ENCODE data around the gene LRRTM3. TPM values are rescaled to one million over a fixed set of nuclear protein-coding genes. Genes with fewer than 3 reads are reported as not detected.

Gene LRRTM3
- total RNA-seq, 2 experiments from 2014 or later = not detected

- no peak overlapping the region for H3K4me3 ChIP-seq (ENCODE audit: low read length)
- no peaks in the 10 kb centered on the region for H3K4me1 ChIP-seq (ENCODE audit: insufficient read depth, low read length)
- no peak for DNase-seq
- Mint-ChIP-seq H3K4me1 (ENCODE audit: low read depth) (no peaks in the 10 kb centered on the region), H3K27ac (no peak overlapping the region), H3K4me3 (no peak overlapping the region), H3K9me3 (peaks cover 3% of the 10 kb centered on the region), H3K27me3 (peaks cover 5% of the 10 kb centered on the region), H3K36me3 (ENCODE audit: low read depth) (no peaks in the 10 kb centered on the region)
- H3K9me3 ChIP-seq (ENCODE audit: control insufficient read depth in 1 of 2, insufficient read depth in 1 of 2, low read length in 2 of 2) = no peaks in the 10 kb centered on the region
- ChIA-PET POLR2A (no interaction called here), CTCF (no interaction called here)
- TF ChIP-seq, protein P1, sequence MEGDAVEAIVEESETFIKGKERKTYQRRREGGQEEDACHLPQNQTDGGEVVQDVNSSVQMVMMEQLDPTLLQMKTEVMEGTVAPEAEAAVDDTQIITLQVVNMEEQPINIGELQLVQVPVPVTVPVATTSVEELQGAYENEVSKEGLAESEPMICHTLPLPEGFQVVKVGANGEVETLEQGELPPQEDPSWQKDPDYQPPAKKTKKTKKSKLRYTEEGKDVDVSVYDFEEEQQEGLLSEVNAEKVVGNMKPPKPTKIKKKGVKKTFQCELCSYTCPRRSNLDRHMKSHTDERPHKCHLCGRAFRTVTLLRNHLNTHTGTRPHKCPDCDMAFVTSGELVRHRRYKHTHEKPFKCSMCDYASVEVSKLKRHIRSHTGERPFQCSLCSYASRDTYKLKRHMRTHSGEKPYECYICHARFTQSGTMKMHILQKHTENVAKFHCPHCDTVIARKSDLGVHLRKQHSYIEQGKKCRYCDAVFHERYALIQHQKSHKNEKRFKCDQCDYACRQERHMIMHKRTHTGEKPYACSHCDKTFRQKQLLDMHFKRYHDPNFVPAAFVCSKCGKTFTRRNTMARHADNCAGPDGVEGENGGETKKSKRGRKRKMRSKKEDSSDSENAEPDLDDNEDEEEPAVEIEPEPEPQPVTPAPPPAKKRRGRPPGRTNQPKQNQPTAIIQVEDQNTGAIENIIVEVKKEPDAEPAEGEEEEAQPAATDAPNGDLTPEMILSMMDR (IDR thresholded peaks at IDR 0.05) = no peak
- no peak for ATAC-seq (ENCODE audit: poor library complexity)
- no peaks in the 10 kb centered on the region for H3K36me3 ChIP-seq (ENCODE audit: insufficient read depth, low read length)
- H3K27ac ChIP-seq (ENCODE audit: low read depth in 1 of 2, low read length in 2 of 2) = no peak overlapping the region
- H3K27me3 ChIP-seq (ENCODE audit: control insufficient read depth in 1 of 2, insufficient read depth in 2 of 2, low read length in 2 of 2) = no peaks in the 10 kb centered on the region
- intact Hi-C loops (cut with DNase I, micrococcal nuclease) = no loop called here
These were observed 80.1 kb downstream of the LRRTM3 start for GRCh38 chr10:67005981-67006380.

DNA sequence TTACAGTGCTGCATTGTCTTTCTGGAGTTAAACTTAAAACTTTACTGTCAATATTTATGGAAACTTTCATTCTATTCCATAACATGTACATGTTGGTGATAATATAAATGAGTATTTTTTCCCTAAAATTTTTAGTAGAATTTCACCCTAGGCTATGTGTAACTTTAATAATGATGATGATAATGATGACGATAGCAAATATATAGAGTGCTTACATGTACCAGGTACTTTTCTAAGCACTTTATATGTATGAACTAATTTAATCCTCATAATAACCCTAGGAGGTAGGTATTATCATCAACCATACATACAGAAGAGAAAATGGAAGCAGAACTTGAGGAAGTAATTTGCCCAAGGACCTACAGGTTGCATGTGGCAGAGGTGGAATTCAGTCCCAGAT is 85.6 kb downstream of the LRRTM3 start:
- Histone ChIP-seq H3K27ac (ENCODE audit: low read depth in 1 of 2, low read length in 2 of 2) (no peak overlapping the region), H3K4me3 (ENCODE audit: low read length) (no peak overlapping the region), H3K9me3 (ENCODE audit: control insufficient read depth in 1 of 2, insufficient read depth in 1 of 2, low read length in 2 of 2) (no peaks in the 10 kb centered on the region), H3K27me3 (ENCODE audit: control insufficient read depth in 1 of 2, insufficient read depth in 2 of 2, low read length in 2 of 2) (no peaks in the 10 kb centered on the region), H3K36me3 (ENCODE audit: insufficient read depth, low read length) (no peaks in the 10 kb centered on the region), H3K4me1 (ENCODE audit: insufficient read depth, low read length) (no peaks in the 10 kb centered on the region)
- Mint-ChIP-seq H3K4me3 (no peak overlapping the region), H3K9me3 (peaks cover 3% of the 10 kb centered on the region), H3K36me3 (ENCODE audit: low read depth) (no peaks in the 10 kb centered on the region), H3K27ac (no peak overlapping the region), H3K4me1 (ENCODE audit: low read depth) (no peaks in the 10 kb centered on the region), H3K27me3 (peaks cover 5% of the 10 kb centered on the region)
- CTCF ChIA-PET = no interaction called here
- TF ChIP-seq, protein P1 (IDR thresholded peaks at IDR 0.05) = no peak
- ATAC-seq (ENCODE audit: poor library complexity) = no peak
- no peak for DNase-seq
- intact Hi-C loops (cut with DNase I, micrococcal nuclease) = no loop called here
- POLR2A ChIA-PET = no interaction called here

GRCh38 chr10:67011981-67012380 is 86.1 kb downstream of the LRRTM3 start:
- Histone ChIP-seq H3K4me1 (ENCODE audit: insufficient read depth, low read length) (no peaks in the 10 kb centered on the region), H3K36me3 (ENCODE audit: insufficient read depth, low read length) (no peaks in the 10 kb centered on the region), H3K4me3 (ENCODE audit: low read length) (no peak overlapping the region), H3K27ac (ENCODE audit: low read depth in 1 of 2, low read length in 2 of 2) (no peak overlapping the region), H3K9me3 (ENCODE audit: control insufficient read depth in 1 of 2, insufficient read depth in 1 of 2, low read length in 2 of 2) (no peaks in the 10 kb centered on the region), H3K27me3 (ENCODE audit: control insufficient read depth in 1 of 2, insufficient read depth in 2 of 2, low read length in 2 of 2) (no peaks in the 10 kb centered on the region)
- Mint-ChIP-seq H3K27me3 (peaks cover 5% of the 10 kb centered on the region), H3K4me3 (no peak overlapping the region), H3K4me1 (ENCODE audit: low read depth) (no peaks in the 10 kb centered on the region), H3K9me3 (peaks cover 3% of the 10 kb centered on the region), H3K36me3 (ENCODE audit: low read depth) (no peaks in the 10 kb centered on the region), H3K27ac (no peak overlapping the region)
- DNase-seq (no peak), ATAC-seq (ENCODE audit: poor library complexity) (no peak)
- CTCF ChIA-PET = no interaction called here
- intact Hi-C loops (cut with DNase I, micrococcal nuclease) = no loop called here
- TF ChIP-seq, protein P1 (IDR thresholded peaks at IDR 0.05) = no peak
- POLR2A ChIA-PET = no interaction called here

Data from CD4-positive, alpha-beta T cell (primary cell).